Fibroblast of mammary gland (primary cell): ENCODE data around the gene TEX29.

Source experiments
- DNase-seq: peaks from one replicate; pipeline ENCODE4 v3.0.0-alpha.2; 2010; ENCODE audit warnings: low read depth
- H3K4me3 ChIP-seq: 2 replicates; pipeline ENCODE4 v1.5.1; 2011; ENCODE audit warnings: low read depth, mild to moderate bottlenecking, low read length, moderate library complexity; ENCODE audit not compliant: control insufficient read depth
- CTCF ChIP-seq: conservative IDR thresholded peaks from 2 replicates; pipeline ENCODE4 v1.5.1; 2011; ENCODE audit warnings: low read depth, low read length, inconsistent platforms; ENCODE audit not compliant: control insufficient read depth, insufficient read depth

TEX29 gene

GRCh38 chr13:111389621-111390521 is 69.4 kb downstream of the TEX29 start:
- H3K4me3 ChIP-seq, result no peak overlapping the region
- no peak for DNase-seq
- no peak for TF ChIP-seq CTCF

DNA sequence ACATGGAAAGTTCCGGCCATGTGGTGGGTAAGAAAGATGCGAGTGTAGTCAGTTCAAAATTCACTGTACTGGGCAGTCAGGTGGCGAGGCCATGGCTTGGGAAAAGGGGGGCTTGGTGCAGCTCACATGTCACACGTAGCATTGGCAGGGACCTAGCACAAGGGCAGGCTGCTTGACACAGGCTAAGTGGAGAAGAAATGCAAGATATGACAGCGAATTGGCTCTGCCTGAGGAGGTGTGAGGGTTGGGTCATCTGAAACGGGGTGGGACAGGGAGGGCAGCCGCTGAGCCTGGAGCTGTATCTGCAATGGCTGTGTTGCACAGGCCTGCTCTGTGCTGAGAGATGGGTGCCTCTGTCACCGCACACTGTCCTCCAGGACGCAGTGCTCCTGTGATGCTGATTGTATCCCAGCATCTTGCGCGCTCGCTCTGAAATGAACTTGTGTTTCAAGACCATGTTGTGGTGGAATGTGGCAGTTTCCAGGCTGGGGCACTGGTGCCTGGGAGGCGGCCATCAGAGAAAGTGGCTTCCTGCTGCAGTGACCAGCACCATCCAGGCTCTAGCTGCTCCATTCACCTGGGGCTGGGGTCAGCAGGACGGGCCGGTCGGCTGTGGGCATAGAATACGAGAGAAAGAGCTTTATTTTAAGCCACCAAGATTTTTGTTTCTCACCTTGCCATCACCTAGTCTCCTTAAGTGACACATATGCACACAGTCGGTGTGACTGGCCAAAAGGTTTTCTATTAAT is 70.3 kb downstream of the TEX29 start:
- TF ChIP-seq CTCF, result no peak
- no peak overlapping the region for H3K4me3 ChIP-seq
- DNase-seq, result no peak

DNA sequence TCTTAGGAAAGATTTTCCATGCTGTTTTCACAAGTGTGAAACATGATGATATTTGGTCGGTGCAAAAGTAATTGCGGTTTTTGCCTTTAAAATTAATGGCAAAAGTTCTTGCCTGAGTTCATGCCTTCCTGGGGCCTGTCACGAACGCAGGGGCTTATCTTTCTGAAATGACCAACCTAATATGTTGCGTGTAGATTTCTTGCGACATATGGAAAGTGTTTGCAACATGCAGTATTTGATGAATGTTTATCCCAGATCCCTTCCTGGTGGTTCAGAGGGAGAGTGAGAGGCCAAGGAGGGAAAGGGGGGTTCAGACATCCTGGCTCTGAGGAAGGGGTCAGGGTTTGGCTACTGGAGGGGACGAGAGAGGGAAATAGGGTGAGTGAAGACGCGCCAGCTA is 72.0 kb downstream of the TEX29 start:
- DNase-seq, result no peak
- no peak overlapping the region for H3K4me3 ChIP-seq
- TF ChIP-seq CTCF, result no peak

GRCh38 chr13:111393221-111393790 is 72.9 kb downstream of the TEX29 start:
- no peak for TF ChIP-seq CTCF
- DNase-seq, result no peak

More at GRCh38 chr13:111393221-111393790, 72.9 kb downstream of the TEX29 start:
- no peak overlapping the region for H3K4me3 ChIP-seq
